ENCODE data around the gene BOC.

BOC gene

DNA sequence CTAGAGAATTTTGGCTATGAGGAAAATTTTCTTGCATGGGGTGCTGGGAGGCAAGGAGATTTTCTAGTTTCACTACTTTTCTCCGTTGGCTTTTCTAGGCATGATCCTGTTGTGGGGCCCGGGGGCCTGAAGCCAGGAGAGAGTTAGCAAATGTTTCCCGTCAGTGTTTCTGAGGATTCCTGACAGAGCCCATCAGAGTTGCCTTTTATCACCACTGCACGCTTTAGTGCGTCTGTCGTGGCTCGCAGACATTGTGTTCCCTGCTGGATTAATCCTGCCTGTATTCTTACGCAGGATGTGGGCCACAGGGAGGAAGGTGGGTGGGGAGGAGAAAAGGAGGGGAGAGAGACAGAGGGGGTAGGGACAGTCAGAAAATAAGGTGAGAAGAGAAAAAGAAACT, 18.1 kb upstream of the BOC start:
- DNase-seq (ENCODE audit: low read depth in 2 of 2, low spot score in 1 of 2): no peak

DNA sequence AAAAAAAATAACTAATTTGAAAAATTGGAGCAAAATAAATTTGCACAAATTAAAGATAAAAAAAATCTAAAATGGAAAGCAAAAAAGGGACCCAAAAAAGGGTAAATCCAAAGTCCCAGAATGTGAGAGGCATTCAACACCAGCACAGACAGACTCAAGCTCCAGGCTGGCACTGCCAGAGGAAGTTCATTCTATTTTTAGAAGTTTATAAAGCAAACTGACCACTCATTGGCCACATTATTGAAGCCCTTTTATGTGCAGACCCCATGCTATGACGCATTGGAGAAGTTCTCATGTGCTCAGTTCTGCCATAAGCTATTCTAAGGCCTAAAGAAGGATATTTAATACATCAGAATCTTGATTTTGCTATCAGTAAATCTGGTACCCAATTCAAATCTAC, 17.6 kb upstream of the BOC start:
- no peak for DNase-seq (ENCODE audit: low read depth in 2 of 2, low spot score in 1 of 2)

DNA sequence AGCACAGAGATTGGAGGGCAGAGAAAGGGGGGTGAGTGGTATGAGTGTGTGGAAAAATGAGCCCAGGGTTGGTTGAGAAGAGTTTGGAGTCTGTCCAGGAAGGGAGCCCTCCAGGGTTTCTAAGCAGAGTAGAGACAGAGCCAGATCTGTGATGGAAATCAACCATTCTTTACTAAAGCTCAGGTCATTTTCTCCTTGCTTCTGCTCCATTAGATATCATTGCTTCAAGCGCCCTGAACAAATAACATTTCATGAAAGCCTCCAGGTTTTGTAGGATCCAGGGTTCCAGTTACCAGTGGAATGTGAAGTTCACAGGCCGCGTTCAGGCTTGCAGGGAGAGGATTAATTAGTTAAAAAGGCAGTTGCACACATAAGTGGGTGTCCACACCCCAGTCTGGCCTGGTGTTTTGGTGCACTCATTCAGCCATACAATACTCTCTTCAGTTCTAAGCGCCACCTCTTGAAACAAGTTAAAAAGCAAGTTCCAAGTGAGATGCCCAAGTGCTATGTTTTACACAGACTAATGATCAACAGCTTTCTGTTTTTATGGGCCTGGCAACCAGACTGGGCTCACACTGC, 16.4 kb upstream of the BOC start:
- no peak for DNase-seq (ENCODE audit: low read depth in 2 of 2, low spot score in 1 of 2)

DNA sequence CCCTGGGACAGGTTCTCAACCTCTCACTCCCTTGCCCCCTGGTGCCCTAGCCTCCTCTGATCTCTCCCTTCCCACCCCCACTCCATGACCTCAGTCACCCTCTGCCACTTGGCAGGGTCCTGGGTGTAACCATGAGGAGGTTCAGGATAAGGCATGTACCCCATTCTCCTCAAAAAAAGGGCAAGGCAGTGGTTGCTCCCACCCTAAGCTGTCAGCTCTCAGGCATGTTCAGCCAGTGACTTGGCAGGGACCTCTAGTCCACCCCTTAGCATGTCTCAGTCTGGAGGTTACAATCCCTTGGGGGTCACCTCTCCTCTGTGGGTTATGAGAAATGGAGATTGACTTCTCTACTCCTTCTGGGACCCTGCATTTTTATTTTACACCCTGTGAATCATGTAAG, 11.0 kb upstream of the BOC start:
- no peak for DNase-seq (ENCODE audit: low read depth in 2 of 2, low spot score in 1 of 2)

DNA sequence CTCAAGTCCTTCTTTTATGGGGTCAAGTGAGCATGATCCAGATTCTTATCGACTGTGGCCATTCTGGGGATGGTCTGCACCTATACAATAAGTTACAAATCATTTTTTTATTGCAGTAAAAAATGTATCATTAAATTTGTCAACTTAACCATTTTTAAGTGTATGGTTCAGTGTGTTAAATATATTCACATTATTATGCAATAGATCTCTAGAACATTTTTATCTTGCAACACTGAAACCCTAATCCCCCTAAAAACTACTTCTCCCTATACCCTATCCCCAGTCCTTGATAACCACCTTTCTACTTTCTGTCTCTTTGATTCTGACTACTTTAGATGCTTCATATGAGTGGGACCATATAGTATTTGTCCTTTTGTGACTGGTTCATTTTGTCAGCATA, 10.4 kb upstream of the BOC start:
- DNase-seq (ENCODE audit: low read depth in 2 of 2, low spot score in 1 of 2): no peak

DNA sequence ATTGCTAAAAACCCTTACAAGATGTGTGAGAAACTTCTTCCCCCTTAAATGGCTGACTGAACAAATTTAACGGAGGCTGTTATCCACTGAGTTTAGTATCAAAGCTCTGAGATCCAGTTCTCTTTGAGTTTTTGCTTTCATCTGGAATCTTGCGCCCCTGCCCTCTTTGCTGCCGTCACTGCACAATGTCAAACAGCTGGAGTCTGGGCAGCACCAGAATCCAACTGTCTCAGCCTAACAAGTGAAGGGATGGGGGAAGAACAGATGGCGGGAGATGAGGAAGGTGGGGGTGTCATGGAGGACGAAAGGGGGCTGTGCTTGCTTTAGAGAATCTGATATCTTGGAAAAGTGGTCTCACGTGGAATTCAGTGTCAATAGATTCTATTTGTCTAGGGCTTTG, 7.0 kb upstream of the BOC start:
- DNase-seq (ENCODE audit: low read depth in 2 of 2, low spot score in 1 of 2): no peak

DNA sequence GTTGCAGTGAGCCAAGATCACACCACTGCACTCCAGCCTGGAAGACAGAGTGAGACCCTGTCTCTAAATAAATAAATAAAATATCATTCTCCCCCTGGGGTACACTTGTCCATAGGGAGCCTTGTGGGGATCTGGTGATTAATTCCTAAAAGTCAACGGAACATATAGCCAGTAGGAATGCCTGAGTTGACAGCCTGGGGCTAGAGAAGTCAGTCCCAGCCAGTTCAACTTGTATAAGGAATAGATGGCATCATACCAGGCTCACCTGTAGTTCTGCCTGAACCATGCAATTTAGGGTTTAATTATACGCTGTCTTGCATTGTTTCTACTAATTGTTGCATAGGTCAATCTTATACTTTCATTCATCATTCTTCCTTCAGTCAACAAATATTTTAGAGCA, 5.9 kb upstream of the BOC start:
- DNase-seq (ENCODE audit: low read depth in 2 of 2, low spot score in 1 of 2): no peak

DNA sequence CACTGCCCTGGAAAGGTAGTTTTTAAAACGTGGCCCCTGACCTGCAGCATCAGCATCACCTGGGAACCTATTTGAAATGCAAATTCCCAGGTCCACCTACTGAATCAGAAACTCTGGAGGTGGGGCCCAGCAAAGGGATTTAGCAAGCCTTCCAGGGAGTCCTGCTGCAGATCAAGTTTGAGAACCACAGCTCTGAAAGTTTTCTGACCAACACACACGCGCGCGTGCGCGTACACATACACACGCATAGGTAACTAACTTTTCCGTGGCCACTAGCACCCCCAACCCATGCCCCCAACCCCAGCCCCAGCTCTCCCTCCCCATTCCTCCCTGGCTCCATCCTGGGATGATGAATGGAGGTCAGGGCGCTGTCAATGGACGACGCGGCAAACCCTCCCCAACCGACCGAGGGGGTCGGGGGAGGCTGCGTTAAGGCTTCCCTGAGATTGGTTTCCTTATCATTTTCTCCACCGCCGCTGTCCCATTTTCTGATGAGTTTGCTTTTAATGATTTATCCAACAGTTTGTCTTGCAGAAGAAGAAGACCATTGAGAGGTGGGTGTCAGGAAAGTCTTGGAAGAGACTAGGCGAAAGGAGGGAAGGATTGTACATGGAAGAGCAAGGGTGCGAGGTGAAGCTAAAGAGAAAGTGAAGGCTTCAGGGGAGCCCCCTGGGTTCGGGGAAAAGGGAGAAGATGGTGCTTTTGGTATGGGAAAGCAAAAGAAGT, 590 bp upstream of the BOC start:
- DNase-seq (ENCODE audit: low read depth in 2 of 2, low spot score in 1 of 2): no peak

DNA sequence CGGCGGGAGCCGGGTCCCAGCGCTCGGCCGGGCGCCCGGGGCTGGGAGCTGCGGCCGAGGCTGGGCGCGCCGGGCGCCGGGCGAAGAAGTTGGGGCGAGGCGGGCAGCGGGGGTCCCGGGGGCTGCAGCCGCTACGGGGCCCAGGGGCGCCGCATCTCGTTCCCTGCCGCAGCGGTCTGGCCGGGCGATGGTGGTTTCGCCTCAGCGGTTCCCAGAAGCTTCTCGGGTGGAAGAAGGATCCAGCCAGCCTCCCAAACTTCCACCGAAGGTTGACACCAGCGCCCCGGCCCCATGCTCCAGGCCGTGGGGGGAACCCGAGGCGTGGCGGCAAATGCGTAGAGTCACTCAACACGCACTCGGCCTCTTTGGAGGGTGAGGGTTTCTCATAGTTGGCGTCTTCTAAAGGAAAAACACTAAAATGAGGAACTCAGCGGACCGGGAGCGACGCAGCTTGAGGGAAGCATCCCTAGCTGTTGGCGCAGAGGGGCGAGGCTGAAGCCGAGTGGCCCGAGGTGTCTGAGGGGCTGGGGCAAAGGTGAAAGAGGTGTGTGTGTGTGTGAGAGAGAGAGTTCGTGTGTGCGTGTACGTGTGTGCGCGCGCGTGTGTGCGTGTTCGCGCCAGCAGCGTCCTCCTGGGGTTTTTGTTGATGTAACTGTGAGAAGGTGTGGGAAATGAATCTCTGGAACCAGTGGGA, 940 bp downstream of the BOC start:
- no peak for DNase-seq (ENCODE audit: low read depth in 2 of 2, low spot score in 1 of 2)

DNA sequence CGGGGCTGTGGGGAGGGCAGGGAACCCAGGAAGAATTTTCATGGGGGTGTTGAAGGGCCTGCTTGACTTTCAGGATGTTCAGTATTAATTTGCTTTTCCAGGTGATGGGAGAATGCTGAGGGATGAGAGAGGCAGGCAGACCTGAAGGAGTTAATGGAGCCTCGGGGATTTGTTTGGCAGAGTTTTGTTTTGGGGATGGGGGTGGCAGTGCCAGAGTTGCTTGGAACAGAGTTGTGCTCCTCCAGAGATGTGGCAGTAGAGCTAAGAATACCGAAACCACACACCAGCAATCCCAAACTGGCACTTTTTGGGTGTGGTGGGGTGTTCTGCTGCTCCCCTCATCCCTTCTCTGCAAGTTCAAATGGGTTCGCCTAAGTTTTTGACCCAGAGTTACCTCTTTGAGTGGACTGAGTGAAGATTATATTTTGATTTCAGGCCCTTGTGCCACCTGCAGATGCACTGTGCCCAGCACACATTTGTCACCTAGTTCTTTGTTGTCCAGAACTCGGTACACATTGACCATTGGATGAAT, 1.6 kb downstream of the BOC start:
- DNase-seq (ENCODE audit: low read depth in 2 of 2, low spot score in 1 of 2): no peak

DNA sequence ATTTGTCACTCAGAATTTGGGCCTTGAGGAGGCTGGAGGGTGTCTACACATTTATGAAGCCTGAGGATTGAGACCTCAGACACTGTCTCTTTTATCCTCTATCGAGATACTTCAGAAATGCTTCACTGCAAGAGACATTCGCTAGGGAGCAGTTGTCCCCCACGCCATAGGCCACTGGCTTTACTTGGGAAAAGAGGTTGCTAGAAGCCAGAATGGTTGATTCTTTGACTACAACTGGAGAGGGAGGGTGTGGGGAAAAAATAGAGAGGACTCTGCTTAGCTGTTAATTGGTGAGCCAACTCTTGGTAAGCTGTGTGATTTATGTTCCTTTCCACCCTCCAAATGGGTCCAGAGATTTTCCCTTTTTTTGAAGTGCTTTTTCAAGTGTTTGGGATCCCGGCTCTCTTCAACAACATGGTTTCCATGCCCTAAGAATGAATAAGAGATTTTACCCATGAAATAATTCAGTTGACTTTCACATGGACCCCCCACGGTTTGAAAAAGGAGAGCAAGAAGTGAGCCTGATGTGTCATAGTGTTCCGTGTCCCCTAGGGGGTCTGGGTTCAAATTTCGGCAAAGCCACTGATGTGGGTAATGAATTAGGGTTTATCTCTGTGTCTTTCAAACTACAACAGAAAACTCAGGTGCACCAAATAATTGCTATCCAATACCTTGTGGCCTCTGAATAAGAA, 2.7 kb downstream of the BOC start:
- no peak for DNase-seq (ENCODE audit: low read depth in 2 of 2, low spot score in 1 of 2)

DNA sequence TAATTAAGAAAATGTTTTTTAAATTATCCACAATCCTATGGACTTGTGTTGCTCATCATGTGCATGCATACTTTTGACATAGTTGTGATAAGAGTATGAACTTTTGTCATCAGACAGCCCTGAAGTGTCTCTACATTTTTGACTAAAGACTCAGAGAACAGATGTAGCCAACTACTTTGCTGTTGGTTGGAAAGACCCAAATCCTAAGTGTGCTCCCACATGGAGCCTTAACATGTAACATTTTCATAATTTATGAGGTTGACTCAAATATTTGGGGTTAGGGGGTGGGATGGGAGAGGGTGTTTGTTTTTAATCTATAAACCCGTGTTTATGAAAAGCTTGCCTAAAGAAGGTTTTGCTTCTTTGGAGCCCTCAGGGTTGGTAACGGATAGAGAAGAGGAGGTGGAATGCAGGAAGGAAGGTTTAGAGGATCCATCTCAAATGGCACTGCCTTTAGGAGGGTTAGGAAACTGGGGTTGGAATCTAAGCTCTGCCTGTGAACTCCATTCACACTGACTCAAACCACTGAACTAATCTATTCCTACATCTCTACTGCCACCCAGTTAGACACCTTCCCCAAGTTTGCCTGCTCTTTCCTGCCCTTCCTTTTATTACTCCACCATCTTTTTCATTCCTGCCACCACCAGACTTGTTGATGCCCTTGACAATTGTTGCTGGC, 3.7 kb downstream of the BOC start:
- DNase-seq (ENCODE audit: low read depth in 2 of 2, low spot score in 1 of 2): no peak

DNA sequence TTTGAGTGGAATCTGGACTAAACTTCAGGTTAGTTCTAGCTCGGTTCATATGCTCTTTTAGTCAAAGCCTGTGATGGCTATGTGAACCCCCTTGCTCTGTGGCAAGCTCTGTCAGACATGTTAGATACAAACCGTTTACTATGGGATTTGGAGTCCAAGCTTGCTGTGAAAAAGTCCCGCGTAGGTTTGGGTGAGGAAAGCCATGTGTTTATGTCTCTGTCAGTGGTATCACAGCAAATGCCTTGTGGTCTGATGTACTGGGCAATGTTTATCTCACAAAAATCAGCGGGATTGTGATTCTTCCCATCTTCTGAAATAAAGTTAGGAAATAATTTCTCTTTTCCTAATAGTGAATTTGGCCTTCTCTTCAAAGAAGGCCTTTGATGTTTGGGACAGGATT, 5.0 kb downstream of the BOC start:
- DNase-seq (ENCODE audit: low read depth in 2 of 2, low spot score in 1 of 2): no peak

DNA sequence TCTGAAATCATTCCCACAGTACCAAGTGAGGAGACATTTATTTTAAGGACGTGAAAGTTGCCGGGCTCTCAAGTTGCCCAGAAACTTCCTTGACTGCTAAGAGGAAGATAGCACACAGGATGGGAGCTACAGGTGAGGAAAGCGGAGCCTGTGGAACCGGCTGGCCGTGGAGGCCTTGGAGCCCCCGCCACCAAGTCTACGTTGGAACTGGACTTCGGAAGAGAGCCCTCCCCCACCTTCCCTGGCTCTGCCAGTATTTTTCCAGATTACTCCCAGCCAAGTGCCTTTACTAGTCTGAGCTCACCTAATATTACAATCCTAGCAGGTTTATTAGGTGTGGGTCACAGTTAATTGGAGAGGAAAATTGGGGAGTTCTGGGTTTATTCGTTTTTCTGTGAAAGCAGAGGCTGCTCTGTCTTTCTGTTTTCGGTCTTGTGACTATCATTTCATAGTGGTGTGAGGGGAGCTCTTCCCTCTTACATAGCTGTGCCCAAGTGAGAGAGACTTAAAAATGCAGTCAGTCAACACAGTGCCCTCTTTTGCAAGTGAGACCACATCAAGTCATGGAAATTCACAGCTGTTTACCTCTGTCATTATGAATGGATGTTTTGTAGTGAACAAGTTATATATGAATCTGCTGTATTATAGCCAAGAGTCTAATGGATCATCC, 6.8 kb downstream of the BOC start:
- DNase-seq (ENCODE audit: low read depth in 2 of 2, low spot score in 1 of 2): no peak

DNA sequence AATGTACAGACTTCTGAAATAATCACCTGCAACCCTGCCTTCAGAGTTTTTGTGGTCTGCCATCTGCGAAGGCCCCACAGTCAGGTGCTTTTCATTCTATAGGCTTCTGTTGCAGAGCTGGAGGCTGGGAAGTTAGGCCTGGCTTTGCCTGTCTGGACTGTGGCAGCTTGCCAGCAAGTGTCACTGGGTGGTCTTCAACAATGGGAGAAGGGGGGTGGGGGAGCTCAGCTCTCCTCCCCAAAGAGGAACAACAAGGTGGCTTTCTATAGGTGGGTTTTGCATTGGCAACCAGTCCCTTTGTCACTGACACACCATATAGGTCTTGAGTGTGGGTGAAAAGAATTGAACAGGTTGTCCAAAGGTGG, 7.3 kb downstream of the BOC start:
- DNase-seq (ENCODE audit: low read depth in 2 of 2, low spot score in 1 of 2): no peak

DNA sequence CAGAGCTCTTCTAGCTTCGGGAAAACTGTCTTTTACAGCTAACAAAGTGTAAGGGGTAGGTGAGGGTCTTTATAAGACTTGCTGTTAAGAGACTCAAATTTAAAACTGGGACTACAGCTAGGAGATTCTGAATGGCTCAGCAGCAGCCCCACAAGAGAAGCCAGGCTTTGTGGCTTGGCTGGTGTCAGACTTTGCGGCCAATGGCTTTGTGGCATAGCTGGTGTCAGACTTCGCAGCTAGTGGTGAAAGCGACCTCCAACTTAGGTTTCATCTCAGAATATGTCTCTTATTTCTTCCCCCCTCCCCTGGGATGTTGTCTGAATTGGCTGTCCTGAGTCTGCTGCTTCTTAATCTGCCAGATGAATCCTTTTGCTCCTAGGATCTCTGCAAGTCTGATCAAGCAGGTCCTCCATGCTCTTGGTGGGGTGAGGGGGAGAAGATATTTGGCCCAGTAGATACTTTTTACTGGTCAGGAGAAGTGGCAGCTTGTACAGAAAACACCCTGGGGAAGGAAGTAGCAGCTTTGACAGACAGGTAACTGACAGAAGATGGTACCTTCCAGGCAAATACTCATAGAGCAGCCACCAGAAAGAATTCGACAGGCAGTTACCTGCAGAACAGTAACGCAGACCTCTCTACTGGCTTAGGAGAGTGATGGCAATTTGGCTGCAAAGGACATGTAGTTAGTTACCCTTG, 8.4 kb downstream of the BOC start:
- DNase-seq (ENCODE audit: low read depth in 2 of 2, low spot score in 1 of 2): no peak

DNA sequence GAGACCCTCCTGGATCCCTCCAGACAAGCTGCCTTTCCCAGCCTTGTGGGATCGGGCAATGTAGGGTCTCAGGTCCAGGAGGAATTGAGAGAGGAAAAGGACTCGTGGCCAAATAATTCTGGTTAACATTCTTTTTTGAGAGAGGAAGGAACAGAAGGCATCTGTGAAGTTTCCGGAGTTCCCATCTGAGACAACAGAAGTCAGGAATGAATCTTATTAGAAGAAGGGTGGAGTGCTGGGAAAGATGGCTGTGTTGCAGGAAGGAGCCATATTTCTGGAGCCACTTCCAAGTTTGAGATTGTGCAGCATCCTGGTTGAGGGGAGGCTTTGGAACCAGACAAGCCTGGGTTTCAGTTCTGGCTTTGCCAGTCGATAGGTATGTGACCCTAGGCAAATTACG, 9.4 kb downstream of the BOC start:
- DNase-seq (ENCODE audit: low read depth in 2 of 2, low spot score in 1 of 2): no peak

DNA sequence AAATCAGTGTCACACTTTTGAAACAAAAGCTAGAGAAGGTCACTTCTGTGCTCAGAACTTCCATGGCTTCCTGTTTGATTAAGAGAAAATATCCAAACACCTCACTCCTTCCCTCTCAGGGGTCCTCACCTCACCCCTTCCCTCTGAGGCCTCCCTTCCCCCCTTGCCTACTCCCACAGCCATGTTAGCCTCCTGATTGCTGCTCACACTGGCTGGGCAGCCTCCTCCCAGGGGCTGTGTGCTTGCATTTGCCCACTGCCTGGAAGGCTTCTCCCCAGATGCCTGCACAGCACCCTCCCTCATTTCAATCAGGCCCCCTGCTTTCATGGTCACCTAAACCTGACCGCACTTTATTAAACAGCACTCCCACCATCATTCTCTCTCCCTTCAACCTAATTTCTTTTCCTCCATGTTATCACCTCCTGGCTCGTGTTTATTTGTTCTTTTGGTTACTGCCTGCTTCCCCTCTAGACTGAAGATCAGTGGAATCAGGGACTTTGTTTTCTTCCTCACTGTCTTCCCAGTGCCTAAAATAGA, 10.4 kb downstream of the BOC start:
- no peak for DNase-seq (ENCODE audit: low read depth in 2 of 2, low spot score in 1 of 2)

DNA sequence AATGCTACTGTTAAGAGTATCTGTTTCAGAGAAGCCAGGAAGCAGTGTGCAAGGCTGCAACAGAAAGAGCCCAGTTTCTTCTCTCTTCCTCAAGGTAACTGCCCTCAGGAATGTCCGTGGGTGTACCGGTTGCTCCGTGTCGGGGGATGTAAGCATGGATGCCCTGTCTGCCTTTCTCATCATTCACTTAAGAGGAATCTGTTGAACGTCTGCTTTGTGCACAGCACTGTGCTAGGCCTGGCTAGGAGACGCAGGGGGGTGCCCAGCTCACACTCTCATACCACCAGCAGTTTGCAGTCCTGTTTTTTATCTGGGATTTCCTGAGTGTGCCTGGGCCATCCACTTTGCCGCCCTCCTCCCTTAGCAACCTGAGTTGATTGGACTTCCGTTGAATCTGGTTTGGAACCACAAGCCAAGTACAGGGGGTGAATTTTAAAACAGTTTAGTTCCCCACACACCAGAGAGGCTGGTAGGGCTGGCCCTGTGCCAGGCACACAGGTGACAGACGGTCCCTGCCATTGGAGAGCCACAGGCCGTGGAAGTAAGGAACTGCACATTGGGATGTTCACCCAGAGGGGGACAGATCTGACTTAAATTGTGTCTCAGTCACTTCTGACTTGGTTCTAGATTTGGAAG, 11.2 kb downstream of the BOC start:
- no peak for DNase-seq (ENCODE audit: low read depth in 2 of 2, low spot score in 1 of 2)

All from stimulated activated CD8-positive, alpha-beta memory T cell treated with anti-CD3 and anti-CD28 coated beads, Interleukin-4, amount 100 ng/mL, for 1 hour (primary cell).